HepG2 (cell line): Measurements from ENCODE around the gene PRPF38B. TPM values are rescaled to one million over a fixed set of nuclear protein-coding genes. Genes with fewer than 3 reads are reported as not detected.
A peak's percentile ranks its signal among the peaks of the same experiment; 100 is the strongest.

Source experiments
- ATF1 ChIP-seq: IDR thresholded peaks from 2 replicates; pipeline ENCODE4 v1.6.1; 2016; ENCODE audit warnings: mild to moderate bottlenecking, control low read depth
- ATF3 ChIP-seq: sonication (generic); formaldehyde crosslinking; IDR thresholded peaks from 2 replicates; pipeline ENCODE4 v1.4.0; 2020; ENCODE audit warnings: missing genetic modification reagents
- CBFB ChIP-seq: sonication (generic); formaldehyde crosslinking; IDR thresholded peaks from 2 replicates; pipeline ENCODE4 v1.4.0; 2020; ENCODE audit warnings: missing genetic modification reagents
- CEBPG ChIP-seq: IDR thresholded peaks from 2 replicates; pipeline ENCODE4 v1.6.1; 2016
- CENPT ChIP-seq: sonication (generic); formaldehyde crosslinking; IDR thresholded peaks from 2 replicates; pipeline ENCODE4 v1.8.0; 2022; ENCODE audit warnings: low read depth, mild to moderate bottlenecking, moderate library complexity, missing genetic modification reagents
- EED ChIP-seq: sonication (generic); formaldehyde crosslinking; IDR thresholded peaks from 2 replicates; pipeline ENCODE4 v1.5.0; 2020; ENCODE audit warnings: mild to moderate bottlenecking, missing genetic modification reagents
- EZH2 ChIP-seq: conservative IDR thresholded peaks from 2 replicates; pipeline ENCODE4 v1.6.1; 2012; ENCODE audit warnings: mild to moderate bottlenecking, low read depth, low read length, moderate library complexity
- HDAC1 ChIP-seq: sonication (generic); formaldehyde crosslinking; IDR thresholded peaks from 2 replicates; pipeline ENCODE4 v1.5.1; 2020; ENCODE audit warnings: mild to moderate bottlenecking, missing genetic modification reagents
- ISX ChIP-seq: sonication (generic); formaldehyde crosslinking; conservative IDR thresholded peaks from 2 replicates; pipeline ENCODE4 v1.5.0; 2020; ENCODE audit warnings: missing genetic modification reagents
- KDM5A ChIP-seq: fragments of 200-600 bp; sonication (generic); IDR thresholded peaks from 2 replicates; pipeline ENCODE4 v1.7.0; 2018; ENCODE audit warnings: antibody characterized with exemption, mild to moderate bottlenecking, low read length, borderline replicate concordance
- KDM5B ChIP-seq: sonication (generic); formaldehyde crosslinking; IDR thresholded peaks from 2 replicates; pipeline ENCODE4 v1.4.0; 2020; ENCODE audit warnings: missing genetic modification reagents, mild to moderate bottlenecking, borderline replicate concordance
- KLF11 ChIP-seq: IDR thresholded peaks from 2 replicates; pipeline ENCODE4 v1.6.1; 2016; ENCODE audit warnings: missing compliant biosample characterization
- MEF2D ChIP-seq: sonication (generic); formaldehyde crosslinking; IDR thresholded peaks from 2 replicates; pipeline ENCODE4 v1.5.1; 2020; ENCODE audit warnings: mild to moderate bottlenecking, missing genetic modification reagents
- NR2C2 ChIP-seq: sonication (generic); formaldehyde crosslinking; IDR thresholded peaks from 2 replicates; pipeline ENCODE4 v1.4.0; 2020; ENCODE audit warnings: missing genetic modification reagents, mild to moderate bottlenecking, moderate library complexity, borderline replicate concordance
- PRDM10 ChIP-seq: sonication (generic); formaldehyde crosslinking; IDR thresholded peaks from 2 replicates; pipeline ENCODE4 v1.4.0; 2020; ENCODE audit warnings: low read depth, missing genetic modification reagents
- SIN3B ChIP-seq: fragments of 150-350 bp; IDR thresholded peaks from 2 replicates; pipeline ENCODE4 v1.6.1; 2014; ENCODE audit warnings: low read length
- ZBTB26 ChIP-seq: IDR thresholded peaks from 2 replicates; pipeline ENCODE4 v1.6.1; 2016; ENCODE audit warnings: missing compliant biosample characterization, missing genetic modification reagents, borderline replicate concordance
- ZBTB4 ChIP-seq: sonication (generic); formaldehyde crosslinking; IDR thresholded peaks from 2 replicates; pipeline ENCODE4 v1.4.0; 2020; ENCODE audit warnings: missing genetic modification reagents, mild to moderate bottlenecking, borderline replicate concordance
- ZKSCAN8 ChIP-seq: IDR thresholded peaks from 2 replicates; pipeline ENCODE4 v1.6.1; 2016; ENCODE audit warnings: borderline replicate concordance, missing genetic modification reagents, missing compliant biosample characterization
- ZMAT5 ChIP-seq: sonication (generic); formaldehyde crosslinking; IDR thresholded peaks from 2 replicates; pipeline ENCODE4 v1.5.0; 2020; ENCODE audit warnings: mild to moderate bottlenecking, low read depth, missing genetic modification reagents, borderline replicate concordance
- ZMYM3 ChIP-seq: sonication (generic); formaldehyde crosslinking; IDR thresholded peaks from 2 replicates; pipeline ENCODE4 v1.5.1; 2020; ENCODE audit warnings: mild to moderate bottlenecking, missing genetic modification reagents
- polyA plus RNA-seq, 8 experiments: library from polyadenylated mRNA; depleted of rRNA in 3 of 8; stranded (reverse) in 7 of 8; unstranded in 1 of 8; fragments of >200 nt; fragmentation: Illumina TruSeq in 4 of 8; extraction: Trizol in 4 of 8; gene quantifications; 2 replicates each; pipeline versions ENCODE4 v1.2.1 to v1.2.3, GENCODE V29; 2011 to 2016; ENCODE audit warnings: low read depth in 4 of 8, missing spikeins in 1 of 8, mixed read lengths in 1 of 8; ENCODE audit not compliant: insufficient read depth in 1 of 8
- total RNA-seq, 5 experiments: library from RNA; depleted of rRNA; stranded (reverse); fragments of >200 nt; fragmentation: Illumina TruSeq; extraction: Trizol; gene quantifications; 2 replicates each; pipeline ENCODE4 v1.2.3, GENCODE V29; 2016; ENCODE audit warnings: low read depth in 1 of 5

The PRPF38B gene
- total and polyA plus RNA-seq, 2 of the 13 experiments (the other 11 are each of a cell fraction or from before 2014, with no cell fraction given) = 25.7 to 29.7 TPM

- no peak for TF ChIP-seq KLF11 (CRISPR knock-in tag)
- no peak for TF ChIP-seq EED (CRISPR knock-in tag)
- TF ChIP-seq CENPT (CRISPR knock-in tag) = no peak
- TF ChIP-seq ZMYM3 (CRISPR knock-in tag) = no peak
- TF ChIP-seq MEF2D = no peak; the same call in 1 of the 2 replicates
- TF ChIP-seq CEBPG (CRISPR knock-in tag) = peak; percentile 49; the same call in 1 of the 2 replicates
- peak; percentile 92 for TF ChIP-seq ATF1 (CRISPR knock-in tag)
- TF ChIP-seq KDM5A = no peak
- TF ChIP-seq HDAC1 (CRISPR knock-in tag) = peak; percentile 69
- TF ChIP-seq SIN3B = no peak
- TF ChIP-seq KDM5B (CRISPR knock-in tag) = peak; percentile 75; the same call in 1 of the 2 replicates
- no peak for TF ChIP-seq PRDM10 (CRISPR knock-in tag)
- TF ChIP-seq EZH2 = no peak
- peak; percentile 68; the same call in 1 of the 2 replicates for TF ChIP-seq ISX (CRISPR knock-in tag)
- no peak; the same call in 1 of the 2 replicates for TF ChIP-seq NR2C2
- no peak for TF ChIP-seq ZMAT5
- TF ChIP-seq CBFB (CRISPR knock-in tag) = no peak; the same call in 1 of the 2 replicates
- TF ChIP-seq ATF3 (CRISPR knock-in tag) = 0 out of 2 replicates have a peak, but pooled peaks have one; percentile 15
- 0 out of 2 replicates have a peak, but pooled peaks have one; percentile 32 for TF ChIP-seq ZBTB26
- peak; percentile 55; the same call in 1 of the 2 replicates for TF ChIP-seq ZBTB4 (CRISPR knock-in tag)
- no peak for TF ChIP-seq ZKSCAN8 (CRISPR knock-in tag)
Observed at GRCh38 chr1:108746382-108747170, 54.5 kb downstream of the PRPF38B start, which contains the start of gene STXBP3 (continued).
